ENCODE results near the gene RORC.

DNA sequence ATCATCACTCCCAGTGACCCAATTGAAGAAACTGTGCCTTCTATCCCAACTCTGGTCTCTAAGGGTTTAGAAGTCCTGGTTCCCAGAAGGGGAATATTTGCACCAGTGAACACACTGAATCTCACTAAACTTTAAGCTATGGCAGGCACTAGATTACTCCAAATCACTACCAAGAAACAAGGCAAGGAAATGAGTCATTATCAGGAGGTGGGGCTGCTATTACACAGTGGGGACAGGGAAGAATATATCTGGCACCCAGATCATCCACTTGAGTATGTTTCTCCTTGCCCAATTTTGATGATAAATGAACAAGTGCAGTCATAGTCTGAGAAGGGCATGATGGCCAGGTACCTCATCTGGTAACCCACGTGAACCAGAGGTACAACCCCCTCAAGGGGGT, 75.3 kb downstream of the RORC start:
- TF ChIP-seq, protein P1, sequence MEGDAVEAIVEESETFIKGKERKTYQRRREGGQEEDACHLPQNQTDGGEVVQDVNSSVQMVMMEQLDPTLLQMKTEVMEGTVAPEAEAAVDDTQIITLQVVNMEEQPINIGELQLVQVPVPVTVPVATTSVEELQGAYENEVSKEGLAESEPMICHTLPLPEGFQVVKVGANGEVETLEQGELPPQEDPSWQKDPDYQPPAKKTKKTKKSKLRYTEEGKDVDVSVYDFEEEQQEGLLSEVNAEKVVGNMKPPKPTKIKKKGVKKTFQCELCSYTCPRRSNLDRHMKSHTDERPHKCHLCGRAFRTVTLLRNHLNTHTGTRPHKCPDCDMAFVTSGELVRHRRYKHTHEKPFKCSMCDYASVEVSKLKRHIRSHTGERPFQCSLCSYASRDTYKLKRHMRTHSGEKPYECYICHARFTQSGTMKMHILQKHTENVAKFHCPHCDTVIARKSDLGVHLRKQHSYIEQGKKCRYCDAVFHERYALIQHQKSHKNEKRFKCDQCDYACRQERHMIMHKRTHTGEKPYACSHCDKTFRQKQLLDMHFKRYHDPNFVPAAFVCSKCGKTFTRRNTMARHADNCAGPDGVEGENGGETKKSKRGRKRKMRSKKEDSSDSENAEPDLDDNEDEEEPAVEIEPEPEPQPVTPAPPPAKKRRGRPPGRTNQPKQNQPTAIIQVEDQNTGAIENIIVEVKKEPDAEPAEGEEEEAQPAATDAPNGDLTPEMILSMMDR (IDR thresholded peaks at IDR 0.05) = no peak
- TF ChIP-seq POLR2AphosphoS5 (IDR thresholded peaks at IDR 0.05) (no peak), POLR2A (IDR thresholded peaks at IDR 0.05) (no peak)

Measured in breast epithelium (tissue), 3 donors.